Epidermal melanocyte (primary cell): ENCODE results near the gene RNF224.
"Not testable (repeated sequence)": the region's sequence is repeated elsewhere in the genome, so short reads cannot be mapped to it uniquely, and the experiment has no call there.

Experiments
- DNase-seq: peaks from one replicate; pipeline ENCODE4 v3.0.0; 2011; ENCODE audit warnings: low spot score; ENCODE audit not compliant: insufficient read length

RNF224 gene

GRCh38 chr9:137237759-137238726 is 10.7 kb downstream of the RNF224 start:
- no peak for DNase-seq

GRCh38 chr9:137239541-137240200 is 12.4 kb downstream of the RNF224 start:
- DNase-seq = not testable (repeated sequence)

- DNase-seq = peak; percentile 83
Measured at GRCh38 chr9:137240318-137240840, 13.1 kb downstream of the RNF224 start.

- DNase-seq = peak; percentile 100
Measured at GRCh38 chr9:137240841-137241489, 13.7 kb downstream of the RNF224 start, which contains the start of gene TUBB4B. TSS of gene TUBB4B (plus strand) at chr9:137241287. CDS start at chr9:137241361, 74 bp downstream.

GRCh38 chr9:137241490-137242268 is 14.4 kb downstream of the RNF224 start:
- DNase-seq = no peak

GRCh38 chr9:137242269-137243203 is 15.2 kb downstream of the RNF224 start:
- no peak for DNase-seq

- DNase-seq = not testable (repeated sequence)
Measured at GRCh38 chr9:137243266-137243625, 15.9 kb downstream of the RNF224 start.

- no peak for DNase-seq
Measured at GRCh38 chr9:137243626-137244485, 16.6 kb downstream of the RNF224 start.

GRCh38 chr9:137244486-137245449 is 17.5 kb downstream of the RNF224 start:
- no peak for DNase-seq

- DNase-seq = no peak
Measured at GRCh38 chr9:137245450-137246421, 18.4 kb downstream of the RNF224 start.

GRCh38 chr9:137247135-137247915 is 20.0 kb downstream of the RNF224 start:
- DNase-seq = no peak

- DNase-seq = no peak
Measured at GRCh38 chr9:137247916-137248175, 20.5 kb downstream of the RNF224 start.

- no peak for DNase-seq
Measured at GRCh38 chr9:137250329-137251193, 23.3 kb downstream of the RNF224 start.

- no peak for DNase-seq
Measured at GRCh38 chr9:137251194-137251461, 23.8 kb downstream of the RNF224 start, which contains the start of gene STPG3. TSS of gene STPG3 (plus strand) at chr9:137251286. CDS start at chr9:137251287, 1 bp downstream.
